ENCODE data around the gene LAMA2. TPM values are rescaled to one million over a fixed set of nuclear protein-coding genes. Genes with fewer than 3 reads are reported as not detected.

LAMA2 gene
- total and polyA plus RNA-seq, 2 donors (not counting 3 experiments of a cell fraction or from before 2014, with no cell fraction given): 0.51 to 0.75 TPM

GRCh38 chr6:129494099-129494498 lies 611.2 kb downstream of the LAMA2 start:
- CTCF ChIA-PET: interaction anchor here (0.6 to 1.0 kb wide), 5 partner anchors 83 to 529 kb away, joined by 3 to 4 read pairs (median 3); no protein-coding TSS in a partner anchor
- intact Hi-C loops (cut with micrococcal nuclease) (loop anchor here (5.0 kb wide), 1 partner anchor 178 kb away; no protein-coding TSS in a partner anchor), dilution Hi-C loops (cut with MboI; ENCODE audit: extremely low pct_ligation_motif_present, low sequenced_read_pairs) (no loop called here)
- DNase-seq (ENCODE audit: low read depth, low spot score): no peak
- H3K4me3 ChIP-seq (replicated peaks in 1 of 3; ENCODE audit: insufficient read depth in 1 of 3, low read depth in 1 of 3, low read length in 3 of 3): no peak overlapping the region
- H3K27ac ChIP-seq (ENCODE audit: insufficient read depth, low read depth, low read length): peak overlapping the region; percentile 24
- FAIRE-seq: no peak
- no peaks in the 10 kb centered on the region for H3K9me1 ChIP-seq (replicated peaks; ENCODE audit: control insufficient read depth, extremely low read depth, insufficient read depth, low read length)
- no peaks in the 10 kb centered on the region for H3K79me2 ChIP-seq (ENCODE audit: control insufficient read depth, insufficient read depth, low read length)
- H3K9me3 ChIP-seq (replicated peaks; ENCODE audit: control insufficient read depth, insufficient read depth, low read length): no peaks in the 10 kb centered on the region
- H3K36me3 ChIP-seq (ENCODE audit: control insufficient read depth in 2 of 2, extremely low read depth in 1 of 2, insufficient read depth in 2 of 2, low read length in 2 of 2): no peaks in the 10 kb centered on the region
- TF ChIP-seq JUN (IDR thresholded peaks at IDR 0.05; ENCODE audit: borderline replicate concordance, insufficient read depth, insufficient read length, low read depth) (no peak), FOS (IDR thresholded peaks at IDR 0.05; ENCODE audit: borderline replicate concordance, insufficient read depth, low read length) (no peak), MYC (IDR thresholded peaks at IDR 0.05; ENCODE audit: low read depth, low read length) (no peak), CTCF (IDR thresholded peaks at IDR 0.05; ENCODE audit: extremely low read depth in 1 of 2, insufficient read depth in 1 of 2, low read depth in 1 of 2, low read length in 2 of 2) (no peak), GATA2 (IDR thresholded peaks at IDR 0.05; ENCODE audit: insufficient read depth, insufficient read length, low read depth, low read length) (no peak), POLR2A (IDR thresholded peaks at IDR 0.05; ENCODE audit: low read depth, low read length) (no peak), EZH2 (IDR thresholded peaks at IDR 0.05; ENCODE audit: borderline replicate concordance, low read depth, low read length, severe bottlenecking) (no peak), POLR2AphosphoS5 (IDR thresholded peaks at IDR 0.05; ENCODE audit: insufficient read depth, low read depth, low read length) (no peak)
- TF ChIP-seq, protein P1, sequence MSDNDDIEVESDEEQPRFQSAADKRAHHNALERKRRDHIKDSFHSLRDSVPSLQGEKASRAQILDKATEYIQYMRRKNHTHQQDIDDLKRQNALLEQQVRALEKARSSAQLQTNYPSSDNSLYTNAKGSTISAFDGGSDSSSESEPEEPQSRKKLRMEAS (IDR thresholded peaks at IDR 0.05; ENCODE audit: insufficient read depth, insufficient read length): no peak
- no peak overlapping the region for H3K9ac ChIP-seq (replicated peaks; ENCODE audit: extremely low read depth, insufficient read depth, low read length)
- H3K4me2 ChIP-seq (ENCODE audit: insufficient read depth, low read length): no peak overlapping the region
- no TSS peak for BruUV-seq (replicated peaks)
- H3K27me3 ChIP-seq (ENCODE audit: control insufficient read depth in 2 of 2, insufficient read depth in 2 of 2, low read length in 2 of 2): no peaks in the 10 kb centered on the region
- POLR2A ChIA-PET: no interaction called here
- H2AFZ ChIP-seq (ENCODE audit: low read depth, low read length): no peak overlapping the region
- peaks cover 54% of the 10 kb centered on the region for H3K4me1 ChIP-seq (ENCODE audit: control insufficient read depth, extremely low read depth, insufficient read depth, low read length)
- H4K20me1 ChIP-seq (replicated peaks; ENCODE audit: control insufficient read depth, extremely low read depth, insufficient read depth, low read length): no peaks in the 10 kb centered on the region

Data from endothelial cell of umbilical vein (primary cell).